Measurements from ENCODE around the gene DNHD1. TPM values are rescaled to one million over a fixed set of nuclear protein-coding genes. Genes with fewer than 3 reads are reported as not detected.
A peak's percentile ranks its signal among the peaks of the same experiment; 100 is the strongest.

Gene DNHD1
- total and polyA plus RNA-seq, 9 of the 15 experiments (the other 6 are each of a cell fraction or from before 2014, with no cell fraction given): 0.82 to 9.7 (median 3.8) TPM

GRCh38 chr11:6563121-6563619 lies 66.1 kb downstream of the DNHD1 start (continued):
- TF ChIP-seq DDX20 (tag; IDR thresholded peaks at IDR 0.05; ENCODE audit: low read depth): no peak
- TF ChIP-seq BRF1 (IDR thresholded peaks at IDR 0.05; ENCODE audit: borderline replicate concordance, extremely low read depth, insufficient read length): no peak
- peak; percentile 66 for TF ChIP-seq CREM (IDR thresholded peaks at IDR 0.05; ENCODE audit: low read depth)
- peak; percentile 99 for TF ChIP-seq NFIC (IDR thresholded peaks at IDR 0.05)
- no peak for TF ChIP-seq ZNF586 (CRISPR knock-in tag; conservative IDR thresholded peaks at IDR 0.05)
- no peak for TF ChIP-seq KHSRP (IDR thresholded peaks at IDR 0.05)
- TF ChIP-seq ZNF780A (CRISPR knock-in tag; IDR thresholded peaks at IDR 0.05): no peak
- TF ChIP-seq NR1H2 (CRISPR knock-in tag; IDR thresholded peaks at IDR 0.05): no peak
- TF ChIP-seq GABPB1 (CRISPR knock-in tag; IDR thresholded peaks at IDR 0.05): no peak
- no peak for TF ChIP-seq STAT6 (CRISPR knock-in tag; IDR thresholded peaks at IDR 0.05)
- no peak for TF ChIP-seq ZNF444 (CRISPR knock-in tag; IDR thresholded peaks at IDR 0.05)
- TF ChIP-seq NFIX (CRISPR knock-in tag; IDR thresholded peaks at IDR 0.05; ENCODE audit: low read depth): no peak
- no peak for TF ChIP-seq NCOA6 (IDR thresholded peaks at IDR 0.05)
- TF ChIP-seq, protein P1, sequence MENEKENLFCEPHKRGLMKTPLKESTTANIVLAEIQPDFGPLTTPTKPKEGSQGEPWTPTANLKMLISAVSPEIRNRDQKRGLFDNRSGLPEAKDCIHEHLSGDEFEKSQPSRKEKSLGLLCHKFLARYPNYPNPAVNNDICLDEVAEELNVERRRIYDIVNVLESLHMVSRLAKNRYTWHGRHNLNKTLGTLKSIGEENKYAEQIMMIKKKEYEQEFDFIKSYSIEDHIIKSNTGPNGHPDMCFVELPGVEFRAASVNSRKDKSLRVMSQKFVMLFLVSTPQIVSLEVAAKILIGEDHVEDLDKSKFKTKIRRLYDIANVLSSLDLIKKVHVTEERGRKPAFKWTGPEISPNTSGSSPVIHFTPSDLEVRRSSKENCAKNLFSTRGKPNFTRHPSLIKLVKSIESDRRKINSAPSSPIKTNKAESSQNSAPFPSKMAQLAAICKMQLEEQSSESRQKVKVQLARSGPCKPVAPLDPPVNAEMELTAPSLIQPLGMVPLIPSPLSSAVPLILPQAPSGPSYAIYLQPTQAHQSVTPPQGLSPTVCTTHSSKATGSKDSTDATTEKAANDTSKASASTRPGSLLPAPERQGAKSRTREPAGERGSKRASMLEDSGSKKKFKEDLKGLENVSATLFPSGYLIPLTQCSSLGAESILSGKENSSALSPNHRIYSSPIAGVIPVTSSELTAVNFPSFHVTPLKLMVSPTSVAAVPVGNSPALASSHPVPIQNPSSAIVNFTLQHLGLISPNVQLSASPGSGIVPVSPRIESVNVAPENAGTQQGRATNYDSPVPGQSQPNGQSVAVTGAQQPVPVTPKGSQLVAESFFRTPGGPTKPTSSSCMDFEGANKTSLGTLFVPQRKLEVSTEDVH (IDR thresholded peaks at IDR 0.05; ENCODE audit: low read depth, partially characterized antibody): peak; percentile 34
- no peak for TF ChIP-seq EWSR1 (IDR thresholded peaks at IDR 0.05; ENCODE audit: borderline replicate concordance, low read depth, partially characterized antibody)
- TF ChIP-seq, protein P2, sequence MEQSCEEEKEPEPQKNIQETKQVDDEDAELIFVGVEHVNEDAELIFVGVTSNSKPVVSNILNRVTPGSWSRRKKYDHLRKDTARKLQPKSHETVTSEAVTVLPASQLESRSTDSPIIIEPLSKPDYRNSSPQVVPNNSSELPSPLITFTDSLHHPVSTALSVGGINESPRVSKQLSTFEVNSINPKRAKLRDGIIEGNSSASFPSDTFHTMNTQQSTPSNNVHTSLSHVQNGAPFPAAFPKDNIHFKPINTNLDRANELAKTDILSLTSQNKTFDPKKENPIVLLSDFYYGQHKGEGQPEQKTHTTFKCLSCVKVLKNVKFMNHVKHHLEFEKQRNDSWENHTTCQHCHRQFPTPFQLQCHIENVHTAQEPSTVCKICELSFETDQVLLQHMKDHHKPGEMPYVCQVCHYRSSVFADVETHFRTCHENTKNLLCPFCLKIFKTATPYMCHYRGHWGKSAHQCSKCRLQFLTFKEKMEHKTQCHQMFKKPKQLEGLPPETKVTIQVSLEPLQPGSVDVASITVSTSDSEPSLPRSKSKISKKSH (CRISPR knock-in tag; IDR thresholded peaks at IDR 0.05): no peak
- TF ChIP-seq ZNF830 (CRISPR knock-in tag; IDR thresholded peaks at IDR 0.05): no peak
- TF ChIP-seq RFX5 (IDR thresholded peaks at IDR 0.05; ENCODE audit: low read depth, low read length): no peak
- no peak for TF ChIP-seq ZNF324 (CRISPR knock-in tag; IDR thresholded peaks at IDR 0.05)
- no peak for TF ChIP-seq ZNF436 (CRISPR knock-in tag; IDR thresholded peaks at IDR 0.05)
- no peak for TF ChIP-seq TAF15 (IDR thresholded peaks at IDR 0.05; ENCODE audit: low read depth, low read length)
- TF ChIP-seq MXI1 (IDR thresholded peaks at IDR 0.05; ENCODE audit: low read depth, low read length): 0 out of 2 replicates have a peak, but pooled peaks have one; percentile 31
- no peak for TF ChIP-seq FOXK1 (CRISPR knock-in tag; IDR thresholded peaks at IDR 0.05; ENCODE audit: borderline replicate concordance)
- TF ChIP-seq NFXL1 (CRISPR knock-in tag; IDR thresholded peaks at IDR 0.05): no peak
